Measurements from ENCODE around the gene TRPM8.

TRPM8 gene

DNA sequence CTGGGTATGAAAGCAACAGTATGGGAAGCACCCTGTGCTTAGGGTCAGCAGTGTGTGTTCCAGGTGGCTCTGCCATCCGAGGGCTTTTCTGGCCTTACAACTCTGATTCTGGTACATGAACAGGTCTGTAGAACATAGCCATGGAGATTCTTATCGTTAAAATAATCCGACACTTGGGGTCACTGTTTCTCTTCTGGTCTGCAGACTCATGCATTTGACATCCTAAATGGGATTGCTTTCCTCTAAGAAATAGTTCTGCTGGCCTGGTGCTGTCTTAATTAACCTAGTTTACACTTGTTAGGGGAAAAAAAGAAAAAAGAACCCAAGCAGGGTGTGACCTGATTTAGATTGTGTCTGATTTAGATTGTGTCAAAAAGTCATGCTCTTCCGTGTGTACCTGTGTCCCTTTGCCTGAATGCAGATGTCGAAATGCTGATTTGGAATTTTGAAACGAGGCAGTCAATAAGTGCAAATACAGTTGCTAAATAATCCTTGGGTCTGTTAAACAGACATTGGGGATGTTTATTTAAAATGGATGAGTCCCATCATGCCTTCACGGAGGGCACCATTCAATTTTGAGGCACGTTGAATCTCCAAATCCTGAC is 59.6 kb downstream of the TRPM8 start:
- no peak for DNase-seq

DNA sequence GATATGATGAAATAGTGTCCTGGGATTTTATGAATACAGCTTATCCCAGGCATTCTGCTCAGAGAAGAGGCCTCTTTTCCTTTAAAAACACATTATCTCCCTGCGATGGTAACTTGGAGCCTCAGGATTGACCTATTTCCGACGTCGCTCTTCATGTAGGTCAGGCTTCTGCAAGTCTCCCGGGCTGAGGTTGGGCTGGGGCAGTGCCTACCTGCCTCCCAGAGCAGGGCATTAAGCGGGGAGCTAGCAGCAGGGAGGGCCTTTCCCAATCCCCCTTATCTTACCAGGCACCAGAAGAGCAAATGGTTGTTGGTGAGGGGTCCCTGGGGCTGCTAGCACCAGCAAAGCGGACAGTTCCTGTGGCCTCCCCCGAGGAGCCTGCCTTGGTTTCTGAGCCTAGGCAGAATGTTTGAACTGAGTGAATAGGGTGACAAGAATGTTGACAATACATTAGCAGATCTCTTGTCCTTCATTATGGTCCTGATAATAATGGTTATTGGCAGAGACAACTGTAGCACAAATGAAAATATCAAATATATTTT is 60.2 kb downstream of the TRPM8 start:
- no peak for DNase-seq

DNA sequence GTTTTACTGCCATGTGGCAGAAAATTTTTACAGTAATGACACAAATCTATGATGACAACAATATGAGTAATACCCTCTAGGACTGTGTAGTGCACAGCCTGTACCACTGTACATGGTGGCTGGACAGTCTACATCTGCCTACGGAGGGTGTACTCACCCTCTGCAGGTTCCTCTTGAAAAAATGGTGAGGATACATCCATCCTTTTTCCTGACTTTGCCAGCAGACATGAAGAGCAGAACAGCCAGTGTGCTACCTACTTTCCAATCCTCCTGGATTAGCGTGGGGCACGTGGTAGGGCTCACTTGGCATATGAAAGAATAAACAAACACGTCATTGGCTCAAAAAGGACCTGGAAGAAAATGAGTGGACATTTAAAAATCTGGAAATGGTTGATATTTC is 62.6 kb downstream of the TRPM8 start:
- DNase-seq: no peak

DNA sequence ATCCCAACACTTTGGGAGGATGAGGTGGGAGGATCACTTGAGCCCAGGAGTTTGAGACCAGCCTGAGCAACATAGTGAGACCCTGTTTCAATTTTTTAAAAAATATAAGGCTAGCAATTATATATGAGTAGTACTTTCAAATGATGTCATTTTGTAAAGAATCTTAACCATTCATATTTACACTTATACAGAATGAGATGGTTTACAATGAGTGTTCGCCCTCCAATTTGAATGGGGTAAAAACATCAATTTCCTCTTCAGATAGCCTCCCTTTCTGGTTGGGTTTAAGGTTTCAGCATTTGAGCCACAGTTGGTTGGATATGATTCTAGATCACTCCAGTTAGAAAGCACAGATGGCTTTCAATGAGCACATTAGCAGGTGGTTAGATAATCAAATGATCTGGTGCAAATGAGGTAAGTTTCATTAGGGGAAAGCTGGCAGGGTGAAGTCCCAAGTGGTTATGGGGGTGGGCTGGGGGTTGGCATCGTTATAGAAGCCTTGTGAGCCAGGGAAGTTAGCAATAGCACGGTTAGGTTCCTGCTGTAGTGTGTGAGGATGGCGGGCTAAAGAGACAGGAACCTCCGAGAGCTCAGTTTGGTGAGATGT is 63.9 kb downstream of the TRPM8 start:
- no peak for DNase-seq

DNA sequence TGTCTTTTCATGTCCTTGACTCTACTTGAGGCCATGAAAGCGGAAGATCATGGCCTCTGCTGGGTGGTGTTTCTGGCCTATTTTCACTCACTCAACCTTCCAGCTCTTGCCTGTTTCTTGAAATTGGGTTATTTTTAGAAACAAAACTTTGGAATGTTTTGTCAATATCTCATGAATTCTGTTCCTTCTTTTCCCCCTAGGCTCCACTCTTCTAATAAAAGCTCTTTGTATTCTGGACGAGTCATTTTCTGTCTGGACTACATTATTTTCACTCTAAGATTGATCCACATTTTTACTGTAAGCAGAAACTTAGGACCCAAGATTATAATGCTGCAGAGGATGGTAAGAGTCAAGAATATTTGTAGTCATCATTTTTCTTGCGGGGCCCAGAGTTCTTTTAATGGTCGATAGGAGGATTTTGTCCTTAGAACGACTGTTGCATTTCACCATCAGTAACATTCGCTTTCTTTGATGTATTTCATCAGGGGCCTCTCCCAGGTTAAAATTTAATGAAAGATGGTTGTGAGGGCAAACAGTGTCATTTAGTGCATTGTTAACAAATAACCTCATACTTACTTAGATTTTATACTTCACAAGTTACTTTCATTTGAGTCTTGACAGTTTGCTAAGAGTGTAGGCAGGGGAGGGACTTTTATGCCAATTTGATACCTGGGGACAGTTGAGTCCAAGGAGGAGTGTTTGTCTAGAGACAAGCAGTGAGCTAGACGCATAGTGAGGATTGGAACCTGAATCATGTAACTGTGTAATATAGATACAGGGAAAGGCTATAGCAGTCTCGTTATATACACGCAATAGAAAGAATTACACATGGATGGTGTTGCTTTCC is 64.6 kb downstream of the TRPM8 start:
- DNase-seq: no peak

DNA sequence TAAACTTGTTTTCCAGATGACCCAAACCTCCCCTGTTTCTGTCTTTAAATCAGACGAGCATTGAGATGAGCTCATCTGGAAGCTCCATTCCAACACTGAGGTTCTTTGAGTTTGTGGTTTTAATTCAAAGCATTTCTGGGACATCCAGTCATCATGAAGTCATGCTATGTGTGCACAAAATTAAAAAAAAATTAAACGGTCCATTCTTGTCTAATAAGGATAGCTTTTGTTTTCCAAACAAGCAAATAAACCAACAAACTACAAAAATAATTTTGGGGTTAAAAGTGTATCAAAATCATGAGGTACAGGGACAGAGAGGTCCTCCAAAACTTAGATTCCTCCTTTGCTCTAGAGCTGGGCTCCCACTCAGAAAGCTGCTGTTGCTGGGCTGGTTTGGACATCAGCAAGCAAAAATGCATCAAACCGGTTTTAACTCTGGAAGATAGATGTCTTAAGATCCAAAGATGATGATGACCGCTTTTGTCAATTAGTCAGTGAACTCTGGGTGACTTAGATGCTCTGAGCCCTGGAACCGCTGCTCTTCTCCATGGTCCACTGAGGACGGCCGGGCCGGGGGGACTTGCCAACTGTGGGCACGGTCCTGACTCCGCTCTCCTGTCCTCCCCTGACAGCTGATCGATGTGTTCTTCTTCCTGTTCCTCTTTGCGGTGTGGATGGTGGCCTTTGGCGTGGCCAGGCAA is 65.4 kb downstream of the TRPM8 start:
- DNase-seq: no peak

DNA sequence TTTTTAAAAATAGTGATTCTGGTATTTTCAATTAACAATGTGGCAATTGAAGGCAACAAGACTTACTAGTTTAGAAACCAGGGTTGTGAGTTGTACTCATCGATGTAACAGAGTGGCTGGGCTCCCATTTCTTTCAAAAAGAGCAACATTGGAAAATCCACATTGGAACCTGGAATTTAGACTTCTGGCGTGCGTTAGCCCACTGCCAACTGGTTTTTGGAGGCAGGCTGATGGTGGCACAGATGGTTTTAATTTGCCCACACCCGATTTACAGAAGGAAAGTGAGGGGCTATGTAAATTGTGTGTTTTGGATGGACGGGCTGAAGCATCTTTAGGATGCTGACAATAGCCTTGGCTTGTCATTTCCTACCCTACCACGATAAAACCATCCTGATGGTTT is 66.3 kb downstream of the TRPM8 start:
- DNase-seq: no peak

DNA sequence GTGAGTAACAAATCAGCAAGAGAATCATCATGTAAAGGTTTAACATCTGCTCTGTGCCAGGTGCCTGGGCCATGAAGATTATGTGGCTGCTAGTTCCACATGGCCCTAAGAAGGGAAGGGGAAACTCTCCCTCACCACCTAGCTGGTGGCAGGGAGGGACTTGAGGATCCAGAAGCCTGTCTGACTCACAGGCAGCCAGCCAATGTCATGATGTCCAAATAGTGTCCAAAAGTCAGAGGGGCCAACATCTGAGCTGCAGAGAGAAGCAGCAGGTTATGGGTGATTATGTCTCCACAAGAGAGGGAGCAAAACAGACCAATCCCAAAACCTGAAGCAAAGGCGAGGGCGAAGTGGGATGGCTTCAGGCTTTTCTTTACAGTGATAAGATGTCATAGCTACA is 71.4 kb downstream of the TRPM8 start:
- DNase-seq: no peak

DNA sequence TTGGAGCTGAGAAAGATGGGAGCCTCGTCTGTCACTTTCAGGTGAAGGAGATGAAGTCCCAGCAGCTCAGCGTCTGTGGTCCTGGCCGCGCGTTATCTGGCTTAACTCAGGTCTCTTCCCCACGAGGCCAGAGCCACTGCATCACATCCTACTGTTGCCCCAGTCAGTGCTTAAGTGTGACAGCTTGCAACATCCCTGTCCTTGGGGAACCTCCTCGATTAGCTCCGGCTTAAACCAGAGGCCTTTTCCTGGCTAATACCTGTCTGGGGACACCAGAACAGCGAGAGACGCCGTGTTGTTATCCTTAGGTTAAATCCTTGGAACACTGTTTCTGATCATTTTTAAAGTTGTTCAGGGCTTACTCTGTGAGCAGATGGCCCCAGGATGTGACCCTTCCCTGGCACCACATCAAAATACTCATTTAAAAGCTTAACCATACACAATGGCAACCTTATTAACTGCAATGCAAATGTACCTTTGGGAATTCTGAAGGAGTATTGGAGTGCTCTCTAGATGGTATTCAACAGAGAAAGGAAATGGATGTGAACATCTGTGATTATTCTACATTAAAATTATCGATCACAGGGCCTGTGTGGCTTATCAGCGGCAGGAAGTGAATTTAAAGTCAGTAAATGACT is 72.2 kb downstream of the TRPM8 start:
- DNase-seq: no peak

DNA sequence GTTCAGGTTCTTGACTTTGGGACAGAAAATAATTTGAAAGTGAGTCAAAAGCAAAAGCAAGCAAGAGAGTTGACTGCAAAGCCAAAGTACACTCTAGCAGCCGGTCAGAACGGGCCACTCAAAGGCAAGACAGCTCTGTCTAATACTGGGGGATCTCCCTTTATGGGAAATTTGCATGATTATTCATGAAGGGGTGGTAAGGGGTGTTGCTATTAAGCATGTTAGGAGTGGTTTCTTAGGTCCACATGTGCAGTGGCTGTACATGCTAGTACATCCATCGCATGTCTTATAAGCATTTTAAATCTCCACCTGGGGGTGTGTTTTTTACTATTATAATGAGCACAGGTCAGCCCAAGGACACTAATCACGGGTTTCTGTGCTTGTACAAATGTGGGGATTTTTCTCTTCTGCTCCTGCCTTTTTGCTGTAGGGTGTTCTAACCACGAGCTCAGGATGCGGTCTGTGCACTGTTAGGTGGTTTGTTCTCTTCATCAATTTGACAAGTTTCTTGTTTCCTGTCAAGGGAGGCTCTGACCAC is 73.2 kb downstream of the TRPM8 start:
- no peak for DNase-seq

DNA sequence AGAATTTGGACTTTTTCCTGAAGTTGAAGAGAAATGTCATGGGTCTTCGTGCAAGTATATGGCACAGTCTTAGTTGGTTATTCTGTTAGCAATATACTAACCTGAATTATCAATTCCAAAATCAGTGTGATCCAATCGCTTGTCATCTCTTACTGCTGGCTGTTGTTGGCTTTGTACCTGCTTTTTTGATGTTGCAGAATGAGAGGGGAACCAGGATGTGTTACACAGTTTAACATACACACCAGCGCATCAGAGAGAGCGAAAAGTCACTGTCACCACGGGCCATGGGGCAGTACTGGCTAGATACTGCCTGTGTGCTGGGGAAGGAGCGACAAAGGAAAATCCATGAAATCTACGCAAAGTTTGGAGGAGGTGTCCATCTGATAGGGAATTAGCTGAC is 74.0 kb downstream of the TRPM8 start:
- no peak for DNase-seq

DNA sequence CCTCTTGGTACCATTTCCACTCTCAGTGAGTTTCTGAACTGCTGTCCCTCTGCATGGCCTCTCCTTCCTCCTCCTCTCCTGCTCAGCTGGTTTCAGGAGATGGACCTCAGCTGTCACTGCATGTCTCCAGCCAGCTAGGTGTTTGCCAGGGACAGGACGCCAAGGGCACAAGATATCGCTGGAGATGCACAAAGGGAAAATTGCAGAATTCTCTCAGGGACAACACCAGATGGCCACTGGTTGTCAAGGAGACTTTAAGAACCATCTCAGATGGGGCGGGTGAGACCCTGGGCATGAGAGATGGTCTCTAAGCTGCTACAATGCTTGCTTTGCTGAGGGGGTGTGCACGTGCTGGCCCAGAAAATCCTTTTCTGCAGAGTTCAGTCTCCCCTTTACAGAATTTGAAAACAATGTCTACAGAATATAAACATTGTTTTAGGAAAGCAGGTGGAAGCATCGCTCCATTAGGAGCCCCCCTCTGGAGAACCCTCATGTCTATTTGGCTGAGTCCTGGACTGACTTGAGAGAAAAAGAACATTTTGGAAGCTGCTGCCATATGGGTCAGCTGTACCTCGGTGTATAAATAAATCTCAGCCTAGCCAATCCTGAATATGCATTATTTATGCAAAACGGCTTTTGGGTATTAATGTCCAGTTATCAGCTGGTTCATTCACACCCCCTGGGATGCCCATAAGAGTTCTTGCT is 75.5 kb downstream of the TRPM8 start:
- DNase-seq: no peak

DNA sequence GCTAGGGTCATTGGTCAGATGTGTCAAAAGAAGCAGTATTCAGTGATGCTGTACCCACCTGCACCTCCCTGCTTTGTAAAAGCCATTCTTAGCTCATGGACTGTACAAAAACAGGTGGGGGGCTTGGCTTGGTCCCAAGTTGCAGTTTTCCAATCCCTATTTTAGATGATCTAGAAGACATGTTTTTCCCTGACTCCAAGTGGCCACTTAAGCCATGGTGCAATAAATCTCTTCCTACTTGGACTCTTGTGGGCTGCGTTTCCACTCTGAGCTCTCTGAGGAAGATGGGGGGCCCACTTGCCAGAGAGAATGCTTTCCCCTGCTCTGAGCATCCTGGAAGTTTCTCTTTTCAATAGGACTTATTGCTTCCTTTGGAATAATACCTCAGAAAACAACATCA is 76.3 kb downstream of the TRPM8 start:
- no peak for DNase-seq

DNA sequence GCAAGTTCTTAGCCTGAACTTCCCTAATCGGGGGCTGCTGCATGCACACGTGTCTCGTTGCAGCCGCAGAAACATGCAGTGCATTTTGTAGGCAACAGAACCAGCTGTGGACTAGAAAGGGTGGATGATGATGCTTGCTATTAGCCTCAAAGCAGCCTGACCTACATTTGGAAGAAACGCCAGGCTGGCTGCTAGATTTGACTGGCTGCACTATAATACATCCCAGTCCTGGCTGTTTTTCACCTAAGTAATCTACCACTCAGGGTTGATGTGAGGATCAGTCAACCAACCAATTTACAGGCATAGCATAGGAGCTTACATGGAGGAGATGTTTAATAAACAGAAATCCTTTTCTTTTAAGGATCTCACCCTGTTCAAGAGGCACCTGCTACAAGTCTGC is 77.0 kb downstream of the TRPM8 start:
- DNase-seq: no peak

DNA sequence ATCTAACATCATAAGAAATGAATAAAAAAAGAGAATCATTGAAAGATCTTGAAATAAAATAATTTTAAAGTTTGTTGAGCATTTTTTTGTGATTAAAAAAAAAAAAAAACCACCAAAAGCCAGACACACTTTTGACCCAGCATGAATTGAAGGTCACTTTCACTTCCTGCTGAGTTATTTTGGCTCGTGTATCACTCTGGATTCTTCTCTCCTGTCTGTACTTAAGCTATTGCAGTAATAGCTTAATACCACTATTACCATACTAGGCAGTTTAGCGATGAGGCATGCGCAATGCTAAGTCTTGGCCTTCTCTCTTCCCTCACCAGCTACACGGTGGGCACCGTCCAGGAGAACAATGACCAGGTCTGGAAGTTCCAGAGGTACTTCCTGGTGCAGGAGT is 78.8 kb downstream of the TRPM8 start:
- DNase-seq: no peak

DNA sequence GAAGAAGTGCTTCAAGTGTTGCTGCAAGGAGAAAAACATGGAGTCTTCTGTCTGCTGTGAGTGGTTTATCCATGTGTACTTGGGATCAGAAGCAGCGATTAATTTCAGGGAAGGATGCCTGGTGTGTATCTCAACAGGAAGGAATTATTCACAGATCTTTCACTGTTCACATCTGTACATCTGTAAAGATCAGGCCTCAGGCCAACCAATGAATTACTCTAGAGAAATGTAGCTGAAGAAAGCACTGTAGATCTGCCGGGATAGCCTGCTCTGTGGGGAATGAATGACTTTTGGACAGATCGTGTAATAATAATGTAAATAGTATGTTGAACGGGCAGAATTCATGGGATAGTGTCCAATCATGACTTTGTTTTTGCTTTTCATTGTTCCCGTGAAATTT is 79.3 kb downstream of the TRPM8 start:
- no peak for DNase-seq

DNA sequence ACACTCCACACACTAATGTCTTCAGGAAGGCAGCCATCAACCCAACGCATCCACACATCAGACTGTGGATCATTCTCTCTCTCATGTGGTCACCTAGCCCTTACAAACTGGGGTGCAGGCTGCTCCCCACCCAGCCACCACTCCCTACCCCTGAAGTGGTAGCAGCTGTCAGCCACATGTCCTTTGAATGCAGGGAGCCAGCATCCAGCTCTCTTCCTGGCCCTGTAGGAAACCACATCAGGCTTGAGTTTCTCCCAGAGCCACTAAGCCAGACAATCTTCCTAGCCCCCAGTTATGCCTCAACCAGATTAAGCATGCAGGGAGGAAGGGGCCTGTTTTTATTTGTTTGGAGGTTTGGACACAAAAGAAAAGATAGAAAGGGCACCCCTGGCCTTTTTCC is 80.5 kb downstream of the TRPM8 start:
- no peak for DNase-seq

DNA sequence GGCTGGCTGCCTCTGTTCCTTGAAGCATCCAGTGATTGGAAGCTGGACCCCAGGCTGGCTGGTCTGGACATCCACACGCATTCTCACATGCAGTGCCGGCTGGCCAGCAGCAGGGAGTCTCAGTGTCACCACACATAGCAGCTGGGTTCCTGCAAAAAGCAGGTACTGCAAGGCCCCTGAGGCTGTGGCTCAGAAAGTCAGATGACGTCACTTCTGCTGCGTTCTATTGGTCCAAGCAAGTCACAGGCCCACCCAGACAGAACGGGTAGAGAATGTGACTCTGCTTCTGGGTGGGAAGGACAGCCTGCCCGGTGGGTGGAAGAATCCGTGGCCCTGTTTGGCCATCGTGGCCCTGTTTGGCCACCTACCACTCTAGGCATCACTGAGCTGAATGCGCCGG is 82.0 kb downstream of the TRPM8 start:
- DNase-seq: no peak

DNA sequence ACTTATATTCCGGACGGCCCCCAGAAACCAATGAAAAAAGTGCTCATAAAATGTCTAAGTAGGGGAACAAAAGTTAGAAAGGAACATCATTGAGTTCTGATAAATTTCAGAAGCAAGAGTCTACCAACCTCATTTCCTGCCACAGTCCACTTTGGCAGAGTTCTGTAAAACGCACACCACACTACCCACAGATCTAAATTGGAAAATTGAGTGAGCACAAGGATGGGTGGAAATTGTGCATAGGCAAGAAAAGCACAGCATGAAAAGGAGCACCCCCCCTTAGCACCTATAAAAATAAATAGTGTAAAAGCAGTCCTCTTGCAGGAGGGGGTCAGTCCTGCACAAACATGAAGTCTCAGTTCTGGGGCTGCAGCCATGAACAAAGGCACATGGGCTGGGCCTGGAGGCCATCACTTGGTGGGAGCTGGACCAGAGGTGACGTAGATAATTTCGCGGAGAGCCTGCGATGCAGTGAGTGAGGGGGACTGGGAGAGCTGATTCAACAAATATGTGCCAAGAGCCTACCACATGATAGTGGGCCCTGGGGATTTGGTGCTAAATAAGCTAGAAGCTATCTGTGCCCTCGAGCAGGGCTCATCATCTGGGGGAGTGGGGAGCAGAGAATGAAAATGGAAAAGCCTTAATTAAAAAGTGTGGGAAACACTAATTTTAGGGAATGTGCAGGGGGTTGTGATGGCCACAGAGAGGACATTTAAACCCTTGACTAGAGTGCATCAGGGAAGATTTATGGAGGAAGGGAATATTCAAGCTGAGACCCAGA is 84.4 kb downstream of the TRPM8 start:
- DNase-seq: no peak

DNA sequence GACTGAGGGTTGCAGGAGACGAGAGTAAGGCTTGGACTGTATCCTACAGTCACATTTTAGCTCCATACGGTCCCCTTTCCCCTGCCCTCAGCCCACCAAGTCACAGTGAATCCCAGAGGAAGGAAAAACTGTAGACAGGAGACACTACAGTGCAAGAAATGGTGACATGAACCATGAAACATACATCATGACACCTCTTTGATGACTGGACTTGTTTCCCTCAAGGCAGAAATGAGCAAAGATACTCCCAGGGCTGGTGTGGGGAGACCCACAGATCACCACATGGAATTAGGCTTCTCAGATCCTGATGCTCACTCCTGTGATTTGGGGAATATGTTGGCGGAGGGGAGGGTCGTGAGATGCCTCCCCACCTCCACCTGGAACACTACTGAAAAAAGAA is 85.1 kb downstream of the TRPM8 start:
- DNase-seq: no peak

DNA sequence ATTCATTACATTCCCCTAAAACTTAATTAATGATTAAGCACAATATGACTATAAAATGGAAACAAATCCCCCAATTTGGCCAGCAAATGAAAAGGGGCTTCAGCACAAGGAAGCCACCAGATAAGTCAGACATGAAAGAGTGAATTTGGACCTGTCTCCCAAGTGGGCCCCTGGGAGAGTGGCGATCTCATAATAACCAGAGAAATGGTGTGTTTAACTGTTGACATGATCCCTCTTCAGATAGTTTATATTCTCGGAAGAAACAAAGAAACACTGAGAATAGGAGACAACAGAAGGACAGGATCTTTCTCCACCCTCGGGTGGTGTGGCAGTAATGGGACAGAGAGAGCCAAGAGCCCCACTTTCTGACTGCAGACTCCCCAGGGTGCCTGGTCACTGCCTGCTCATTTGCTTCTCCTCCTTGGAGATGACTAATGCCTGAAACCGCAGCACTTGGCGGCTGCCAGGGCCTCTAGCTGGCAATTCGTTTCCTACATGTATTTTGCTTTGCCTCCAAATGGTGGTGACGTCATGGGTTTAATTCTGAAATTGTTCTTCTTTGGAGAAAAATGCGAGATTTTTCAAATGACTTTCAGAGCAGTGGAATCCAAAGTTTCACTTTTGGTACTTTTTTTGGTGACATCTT is 86.9 kb downstream of the TRPM8 start:
- no peak for DNase-seq

Measured in KG1 (cell line).